MCF 10A (cell line): ENCODE measurements around the gene NLRC5. TPM values are rescaled to one million over a fixed set of nuclear protein-coding genes. Genes with fewer than 3 reads are reported as not detected.

Experiments used
- BruUV-seq: library from RNA; stranded (reverse); fragments of 400-500 nt; replicated peaks from 2 replicates; lab custom pipeline; 2021; lab: Mats Ljungman, UMichigan
- CTCF ChIA-PET: fragments of 300-600 bp; sonication (Branson Sonifier 250); formaldehyde crosslinking; extraction: SDS; loops from one replicate; lab custom pipeline; 2021; ENCODE audit warnings: antibody characterized with exemption, inconsistent platforms; lab: Yijun Ruan, JAX
- POLR2A ChIA-PET: fragments of 300-600, 350-650 bp; sonication (Branson Sonifier 250); formaldehyde crosslinking; extraction: SDS; loops from one replicate; lab custom pipeline; 2020; ENCODE audit warnings: antibody characterized with exemption, inconsistent platforms; lab: Yijun Ruan, JAX
- DNase-seq: peaks from one replicate; pipeline ENCODE4 v3.0.0-alpha.2; 2018; ENCODE audit not compliant: unreplicated experiment
- H3K27ac Mint-ChIP-seq: one replicate; pipeline ENCODE4 v1.8.0; 2022; ENCODE audit warnings: mild to moderate bottlenecking, low read depth, mixed read lengths; ENCODE audit not compliant: unreplicated experiment
- H3K27me3 Mint-ChIP-seq: one replicate; pipeline ENCODE4 v1.8.0; 2022; ENCODE audit warnings: mixed read lengths; ENCODE audit not compliant: insufficient read depth, unreplicated experiment
- H3K36me3 Mint-ChIP-seq: one replicate; pipeline ENCODE4 v1.8.0; 2022; ENCODE audit warnings: mild to moderate bottlenecking, moderate library complexity, mixed read lengths; ENCODE audit not compliant: insufficient read depth, unreplicated experiment
- H3K4me1 Mint-ChIP-seq: one replicate; pipeline ENCODE4 v1.8.0; 2022; ENCODE audit warnings: mixed read lengths; ENCODE audit not compliant: insufficient read depth, unreplicated experiment
- H3K4me3 Mint-ChIP-seq: one replicate; pipeline ENCODE4 v1.8.0; 2022; ENCODE audit warnings: mild to moderate bottlenecking, moderate library complexity, mixed read lengths; ENCODE audit not compliant: unreplicated experiment
- H3K9me3 Mint-ChIP-seq: one replicate; pipeline ENCODE4 v1.8.0; 2022; ENCODE audit warnings: mixed read lengths; ENCODE audit not compliant: unreplicated experiment
- CTCF ChIP-seq: fragments of 200-600 bp; IDR thresholded peaks from one replicate; pipeline ENCODE4 v1.8.0; 2022; ENCODE audit warnings: antibody characterized with exemption, mild to moderate bottlenecking; ENCODE audit not compliant: unreplicated experiment
- intact Hi-C: fragments of 100-400 bp; cut with micrococcal nuclease; formaldehyde crosslinking; loops from 2 replicates; pipeline ENCODE4 v1.14.1; 2022
- total RNA-seq: library from RNA; stranded (reverse); gene quantifications from 2 replicates; pipeline ENCODE4 v1.2.3, GENCODE V29; 2022

NLRC5 gene
- total RNA-seq, 1 experiment from 2014 or later = 8.0 TPM

GRCh38 chr16:56998352-56998751 lies 9.0 kb downstream of the NLRC5 start:
- H3K27ac Mint-ChIP-seq = no peak overlapping the region
- CTCF ChIA-PET = interaction anchor here (0.7 kb wide), 1 partner anchor 71 kb away, joined by 3 read pairs; no protein-coding TSS in a partner anchor

GRCh38 chr16:56998861-56999260 lies 9.5 kb downstream of the NLRC5 start:
- Mint-ChIP-seq H3K36me3 (no peaks in the 10 kb centered on the region), H3K27me3 (no peaks in the 10 kb centered on the region), H3K4me1 (no peaks in the 10 kb centered on the region), H3K27ac (no peak overlapping the region), H3K4me3 (no peak overlapping the region), H3K9me3 (no peaks in the 10 kb centered on the region)
- no peak for TF ChIP-seq CTCF
- CTCF ChIA-PET = interaction anchor here (0.6 kb wide), 1 partner anchor 86 kb away, joined by 3 read pairs; no protein-coding TSS in a partner anchor
- BruUV-seq = no TSS peak
- POLR2A ChIA-PET = interaction anchor here (0.9 to 2.0 kb wide), 2 partner anchors 9 to 14 kb away, joined by 3 to 7 read pairs; partner anchors contain the start of gene NLRC5
- DNase-seq = no peak
- intact Hi-C loops = no loop called here

More at GRCh38 chr16:56998352-56998751, 9.0 kb downstream of the NLRC5 start:
- POLR2A ChIA-PET = interaction anchor here (0.5 to 2.0 kb wide), 3 partner anchors 9 to 265 kb away, joined by 3 to 7 read pairs (median 3); partner anchors contain the start of gene NLRC5
- TF ChIP-seq CTCF = no peak
- Mint-ChIP-seq H3K4me1 (no peaks in the 10 kb centered on the region), H3K27me3 (no peaks in the 10 kb centered on the region), H3K4me3 (no peak overlapping the region), H3K9me3 (no peaks in the 10 kb centered on the region), H3K36me3 (no peaks in the 10 kb centered on the region)
- no TSS peak for BruUV-seq
- intact Hi-C loops = no loop called here
- no peak for DNase-seq

- CTCF ChIA-PET = interaction anchor here (0.6 kb wide), 3 partner anchors 34 to 1144 kb away, joined by 3 to 4 read pairs (median 3); no protein-coding TSS in a partner anchor
- POLR2A ChIA-PET = interaction anchor here (0.9 to 2.0 kb wide), 2 partner anchors 10 to 15 kb away, joined by 3 to 7 read pairs; partner anchors contain the start of gene NLRC5
- Mint-ChIP-seq H3K4me1 (no peaks in the 10 kb centered on the region), H3K27ac (peak overlapping the region; percentile 57), H3K36me3 (no peaks in the 10 kb centered on the region), H3K9me3 (no peaks in the 10 kb centered on the region), H3K27me3 (no peaks in the 10 kb centered on the region), H3K4me3 (no peak overlapping the region)
- no TSS peak for BruUV-seq
- DNase-seq = no peak
- TF ChIP-seq CTCF = no peak
- intact Hi-C loops = no loop called here
These were observed 10.3 kb downstream of the NLRC5 start for GRCh38 chr16:56999409-57000270.
